ENCODE results near the gene HSD3B1.
"Not testable (repeated sequence)": the region's sequence is repeated elsewhere in the genome, so short reads cannot be mapped to it uniquely, and the experiment has no call there.

HSD3B1 gene

DNA sequence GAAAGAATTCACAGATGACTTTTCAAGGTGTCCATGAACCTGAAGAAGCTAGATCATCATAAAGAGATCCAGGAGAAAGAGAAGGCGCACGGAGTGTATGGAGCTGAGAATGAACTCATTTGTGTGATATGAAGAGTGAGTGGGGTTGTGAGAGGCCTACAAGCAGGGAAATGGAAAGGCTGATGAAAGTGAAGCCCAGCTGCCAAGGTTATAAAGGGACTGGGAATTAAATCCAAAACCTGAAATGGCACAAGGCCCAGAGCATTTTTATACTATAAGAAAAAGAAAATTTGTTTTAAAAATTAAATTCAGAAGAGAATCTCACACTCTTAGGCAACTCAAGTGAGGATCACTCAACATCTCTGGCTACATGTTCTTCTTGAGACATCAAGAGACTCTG, 43.4 kb downstream of the HSD3B1 start:
- no peak overlapping the region for H3K4me3 ChIP-seq
- H3K36me3 ChIP-seq (replicated peaks) = no peaks in the 10 kb centered on the region
- no peaks in the 10 kb centered on the region for H3K4me1 ChIP-seq
- 0 out of 2 replicates have a peak, but pooled peaks cover under 1% of the 10 kb centered on the region for H3K27me3 ChIP-seq (ENCODE audit: low read depth)
- in situ Hi-C loops (cut with MboI; ENCODE audit: low sequenced_read_pairs) = loop anchor here (25.0 kb wide), 2 partner anchors 112 to 238 kb away; no protein-coding TSS in a partner anchor
- no peak for DNase-seq (ENCODE audit: low spot score in 2 of 2)
- H3K9me3 ChIP-seq = no peaks in the 10 kb centered on the region

DNA sequence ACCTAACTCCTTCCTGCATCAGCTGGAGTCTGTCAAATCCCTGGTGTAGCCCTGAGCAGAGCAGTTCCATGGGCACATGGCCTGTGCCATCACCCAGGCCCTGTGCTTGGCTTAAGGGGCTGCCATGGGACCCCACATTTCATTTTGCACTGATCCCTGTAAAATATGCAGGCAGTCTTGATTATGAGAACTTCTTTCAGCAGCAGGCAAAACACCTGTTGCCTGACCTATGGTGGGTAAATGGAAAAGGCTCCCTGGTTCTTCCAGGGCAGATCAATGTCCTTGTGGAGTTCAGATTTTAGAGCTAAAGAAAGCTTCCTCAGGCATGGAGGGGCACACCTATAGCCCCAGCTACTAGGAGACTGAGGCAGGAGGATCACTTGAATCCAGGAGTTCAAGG, 44.2 kb downstream of the HSD3B1 start:
- H3K4me1 ChIP-seq = no peaks in the 10 kb centered on the region
- DNase-seq (ENCODE audit: low spot score in 2 of 2) = no peak
- in situ Hi-C loops (cut with MboI; ENCODE audit: low sequenced_read_pairs) = loop anchor here (25.0 kb wide), 2 partner anchors 111 to 239 kb away; no protein-coding TSS in a partner anchor
- H3K36me3 ChIP-seq (replicated peaks) = no peaks in the 10 kb centered on the region
- 0 out of 2 replicates have a peak, but pooled peaks cover 5% of the 10 kb centered on the region for H3K27me3 ChIP-seq (ENCODE audit: low read depth)
- no peak overlapping the region for H3K4me3 ChIP-seq
- no peaks in the 10 kb centered on the region for H3K9me3 ChIP-seq

DNA sequence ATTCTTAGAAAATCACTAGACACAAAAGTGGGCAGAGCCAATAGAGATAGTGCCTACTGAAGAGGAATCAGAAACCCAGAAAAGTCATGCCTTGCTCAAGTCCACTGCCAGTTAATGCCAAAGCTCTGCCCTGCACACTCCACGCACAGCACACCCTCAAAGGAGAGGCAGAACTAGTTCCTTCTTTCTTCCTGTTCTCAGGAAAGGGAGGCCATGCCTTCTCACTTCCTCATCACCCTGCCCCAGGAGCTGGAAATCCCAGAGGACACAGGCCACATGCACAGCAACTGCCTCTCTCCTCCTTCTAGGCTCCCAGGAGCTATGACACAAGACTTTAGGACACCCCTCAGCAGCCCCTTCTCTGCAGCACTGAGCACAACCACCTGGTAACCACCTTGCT, 45.6 kb downstream of the HSD3B1 start:
- H3K4me1 ChIP-seq; DNase-seq (ENCODE audit: low spot score in 2 of 2); H3K27me3 ChIP-seq (ENCODE audit: low read depth); H3K36me3 ChIP-seq (replicated peaks); H3K9me3 ChIP-seq; H3K4me3 ChIP-seq: not testable (repeated sequence)
- in situ Hi-C loops (cut with MboI; ENCODE audit: low sequenced_read_pairs) = loop anchor here (25.0 kb wide), 2 partner anchors 110 to 240 kb away; no protein-coding TSS in a partner anchor

DNA sequence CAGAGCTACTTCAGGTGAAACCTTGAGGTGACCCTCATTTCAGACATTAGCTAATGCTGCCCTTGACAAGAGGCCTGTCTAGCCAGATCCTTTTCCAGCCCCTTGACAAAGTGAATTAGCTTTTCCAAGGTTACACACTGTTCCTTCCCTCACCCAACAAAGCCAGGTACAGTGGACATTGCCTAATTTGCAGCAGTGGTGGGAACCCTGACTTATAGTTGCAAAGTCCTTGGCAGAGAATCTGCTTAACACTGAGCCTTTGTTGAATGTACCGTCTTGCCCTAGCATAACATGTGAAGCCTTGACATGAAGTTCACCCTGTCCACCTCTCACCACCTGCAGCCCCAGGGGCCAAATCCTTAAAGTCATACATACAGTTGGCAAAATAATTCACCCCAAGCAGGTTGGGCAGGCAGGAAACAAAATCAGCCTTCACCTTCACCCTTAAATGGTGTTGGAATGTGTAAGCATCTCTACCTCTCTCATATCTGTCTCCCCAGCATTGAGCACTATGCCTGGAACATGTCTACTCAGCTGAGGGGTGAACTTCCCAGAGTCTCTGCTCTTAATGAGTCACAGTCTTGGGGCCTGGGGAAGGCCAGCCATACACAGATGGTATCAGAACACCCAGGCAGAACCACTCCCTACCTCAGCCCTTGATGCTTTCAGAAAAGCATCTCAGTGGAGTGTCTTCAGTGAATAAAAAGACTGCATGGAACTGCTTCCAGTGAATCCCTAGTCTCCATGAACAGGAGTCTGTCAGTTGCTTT, 46.5 kb downstream of the HSD3B1 start:
- H3K4me3 ChIP-seq; H3K36me3 ChIP-seq (replicated peaks); H3K4me1 ChIP-seq; H3K9me3 ChIP-seq; DNase-seq (ENCODE audit: low spot score in 2 of 2); H3K27me3 ChIP-seq (ENCODE audit: low read depth): not testable (repeated sequence)
- in situ Hi-C loops (cut with MboI; ENCODE audit: low sequenced_read_pairs) = loop anchor here (25.0 kb wide), 2 partner anchors 109 to 241 kb away; no protein-coding TSS in a partner anchor

DNA sequence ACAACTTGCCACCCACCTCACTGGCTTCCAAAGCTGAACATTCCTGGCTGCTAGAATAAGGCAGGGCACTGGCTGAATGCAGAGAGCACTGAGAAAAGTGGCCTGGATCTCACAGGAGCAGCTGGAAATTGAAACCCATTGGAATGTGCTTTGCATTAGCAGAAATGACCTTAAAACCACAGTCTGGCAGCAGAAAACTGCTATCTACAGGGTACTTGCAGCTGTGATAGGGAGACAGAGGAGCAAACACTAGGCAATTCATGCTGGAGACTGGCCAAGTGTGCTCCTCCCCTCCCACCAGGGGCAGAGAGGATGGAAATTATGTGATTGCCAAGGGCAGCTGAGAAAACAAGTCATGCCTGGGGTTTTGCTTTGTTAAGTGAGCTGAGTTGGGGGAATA, 47.2 kb downstream of the HSD3B1 start:
- Histone ChIP-seq H3K4me1 (no peaks in the 10 kb centered on the region), H3K9me3 (no peaks in the 10 kb centered on the region), H3K36me3 (replicated peaks) (no peaks in the 10 kb centered on the region), H3K4me3 (no peak overlapping the region), H3K27me3 (ENCODE audit: low read depth) (0 out of 2 replicates have a peak, but pooled peaks cover 6% of the 10 kb centered on the region)
- DNase-seq (ENCODE audit: low spot score in 2 of 2) = no peak
- in situ Hi-C loops (cut with MboI; ENCODE audit: low sequenced_read_pairs) = loop anchor here (25.0 kb wide), 2 partner anchors 108 to 242 kb away; no protein-coding TSS in a partner anchor

DNA sequence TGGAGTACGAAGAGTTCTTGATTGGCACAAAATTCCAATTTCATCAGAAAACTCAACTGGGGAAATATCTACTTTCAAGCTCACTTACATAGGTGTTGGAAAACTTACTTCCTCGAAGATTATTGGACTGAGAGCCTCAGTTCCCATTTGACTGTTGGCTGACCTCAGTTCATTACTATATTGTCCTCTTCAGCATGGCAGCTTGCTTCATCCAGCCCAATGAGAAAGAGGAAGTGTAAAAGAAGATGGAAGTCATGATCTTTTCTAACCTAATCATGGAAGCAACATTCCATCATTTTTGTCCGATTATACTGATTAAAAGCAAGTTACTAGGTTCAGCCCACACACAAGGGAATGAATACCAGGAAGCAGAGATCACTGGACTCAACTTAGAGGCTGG, 49.4 kb downstream of the HSD3B1 start:
- Histone ChIP-seq H3K4me3 (no peak overlapping the region), H3K27me3 (ENCODE audit: low read depth) (0 out of 2 replicates have a peak, but pooled peaks cover 6% of the 10 kb centered on the region), H3K36me3 (replicated peaks) (no peaks in the 10 kb centered on the region), H3K9me3 (no peaks in the 10 kb centered on the region), H3K4me1 (no peaks in the 10 kb centered on the region)
- DNase-seq (ENCODE audit: low spot score in 2 of 2) = no peak
- in situ Hi-C loops (cut with MboI; ENCODE audit: low sequenced_read_pairs) = loop anchor here (25.0 kb wide), 2 partner anchors 106 to 244 kb away; no protein-coding TSS in a partner anchor

DNA sequence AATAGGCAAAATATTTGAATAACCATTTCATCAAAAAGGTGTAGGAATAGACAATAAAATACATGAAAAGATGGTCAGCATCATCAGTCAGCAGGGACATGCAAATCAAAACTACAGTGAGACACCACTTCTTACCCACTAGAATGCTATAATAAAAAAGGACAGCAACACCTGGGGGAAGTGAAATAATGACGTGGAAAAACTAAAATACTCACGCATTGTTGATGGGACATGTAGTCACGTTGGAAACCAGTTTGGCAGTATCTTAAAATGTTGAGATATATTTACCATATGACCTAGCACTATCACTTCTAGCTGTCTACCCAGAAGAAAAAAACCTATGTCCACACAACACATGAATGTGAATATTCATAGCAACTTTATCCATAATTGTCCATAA, 53.4 kb downstream of the HSD3B1 start:
- not testable (repeated sequence) for H3K4me1 ChIP-seq; H3K4me3 ChIP-seq; H3K36me3 ChIP-seq (replicated peaks); H3K9me3 ChIP-seq; H3K27me3 ChIP-seq (ENCODE audit: low read depth); DNase-seq (ENCODE audit: low spot score in 2 of 2)
- in situ Hi-C loops (cut with MboI; ENCODE audit: low sequenced_read_pairs) = loop anchor here (25.0 kb wide), 2 partner anchors 102 to 248 kb away; no protein-coding TSS in a partner anchor

DNA sequence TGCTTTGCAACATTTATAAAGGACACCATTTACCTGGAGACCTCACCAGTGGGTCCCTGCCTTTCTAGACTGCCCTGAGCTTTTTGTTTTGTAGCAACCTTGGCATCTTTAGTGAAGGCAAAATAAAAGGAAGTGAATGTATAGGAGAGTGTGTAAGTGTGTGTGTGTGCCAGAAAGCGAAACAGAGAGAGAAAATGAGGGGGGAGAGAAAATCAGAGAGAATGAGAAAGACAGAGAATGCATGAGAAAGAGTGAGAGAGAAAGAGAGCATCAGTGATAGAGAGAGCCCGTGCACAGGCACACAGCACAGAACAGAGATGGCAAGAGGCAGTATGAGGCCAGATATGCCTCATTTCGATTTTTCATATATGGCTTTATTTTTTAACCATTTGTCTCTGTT, 57.5 kb downstream of the HSD3B1 start:
- H3K9me3 ChIP-seq = no peaks in the 10 kb centered on the region
- DNase-seq (ENCODE audit: low spot score in 2 of 2) = no peak
- no peaks in the 10 kb centered on the region for H3K4me1 ChIP-seq
- H3K27me3 ChIP-seq (ENCODE audit: low read depth) = no peaks in the 10 kb centered on the region
- in situ Hi-C loops (cut with MboI; ENCODE audit: low sequenced_read_pairs) = loop anchor here (25.0 kb wide), 2 partner anchors 98 to 252 kb away; no protein-coding TSS in a partner anchor
- H3K4me3 ChIP-seq = no peak overlapping the region
- no peaks in the 10 kb centered on the region for H3K36me3 ChIP-seq (replicated peaks)
